Ramos (cell line): ENCODE results near the gene SULT4A1.
"Not testable (repeated sequence)": the region's sequence is repeated elsewhere in the genome, so short reads cannot be mapped to it uniquely, and the experiment has no call there.

Experiments
- in situ Hi-C: fragments of 300-500 bp; cut with MboI; formaldehyde crosslinking; loops from one replicate; pipeline ENCODE4 v1.14.3; 2022; ENCODE audit warnings: low sequenced_read_pairs; ENCODE audit not compliant: unreplicated experiment

SULT4A1 gene, protein sequence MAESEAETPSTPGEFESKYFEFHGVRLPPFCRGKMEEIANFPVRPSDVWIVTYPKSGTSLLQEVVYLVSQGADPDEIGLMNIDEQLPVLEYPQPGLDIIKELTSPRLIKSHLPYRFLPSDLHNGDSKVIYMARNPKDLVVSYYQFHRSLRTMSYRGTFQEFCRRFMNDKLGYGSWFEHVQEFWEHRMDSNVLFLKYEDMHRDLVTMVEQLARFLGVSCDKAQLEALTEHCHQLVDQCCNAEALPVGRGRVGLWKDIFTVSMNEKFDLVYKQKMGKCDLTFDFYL

DNA sequence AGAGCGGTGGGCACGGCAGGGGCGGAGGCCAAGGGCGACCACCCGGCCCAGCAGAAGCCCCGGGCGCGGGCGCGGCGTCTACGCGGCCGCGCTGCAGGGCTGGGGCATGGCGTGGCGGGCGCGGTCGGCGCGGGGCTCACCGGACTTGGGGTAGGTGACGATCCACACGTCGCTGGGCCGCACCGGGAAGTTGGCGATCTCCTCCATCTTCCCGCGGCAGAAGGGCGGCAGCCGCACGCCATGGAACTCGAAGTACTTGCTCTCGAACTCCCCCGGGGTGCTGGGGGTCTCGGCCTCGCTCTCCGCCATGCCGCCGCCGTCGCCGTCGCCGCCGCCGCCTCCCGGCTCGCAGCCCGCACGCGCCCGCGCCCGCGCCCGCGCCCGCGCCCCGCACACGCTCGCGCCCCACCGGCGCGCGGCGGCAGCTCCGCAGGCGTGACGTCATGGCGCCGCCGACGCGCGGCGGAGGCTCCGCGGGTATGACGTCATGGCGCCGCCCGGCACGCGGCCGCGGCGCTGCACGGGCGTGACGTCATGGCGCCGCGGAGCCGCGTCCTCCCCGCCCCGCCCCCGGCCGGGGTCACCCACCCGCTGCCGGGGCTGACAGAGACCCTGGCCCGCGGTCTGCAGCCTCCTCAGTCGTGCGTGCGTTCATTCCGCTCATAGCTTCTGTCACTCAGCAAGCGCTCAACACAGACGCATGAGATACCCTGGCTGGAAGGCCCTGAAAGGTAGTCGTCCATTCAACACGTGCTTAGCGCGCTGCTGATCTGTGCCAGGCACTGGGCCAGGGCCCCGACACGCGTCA is at the start of gene SULT4A1:
TSS of gene SULT4A1 (minus strand) at position 440 of the 808 bp plus-strand sequence. CDS start at position 309, 131 bp downstream.
- in situ Hi-C loops, result no loop called here

DNA sequence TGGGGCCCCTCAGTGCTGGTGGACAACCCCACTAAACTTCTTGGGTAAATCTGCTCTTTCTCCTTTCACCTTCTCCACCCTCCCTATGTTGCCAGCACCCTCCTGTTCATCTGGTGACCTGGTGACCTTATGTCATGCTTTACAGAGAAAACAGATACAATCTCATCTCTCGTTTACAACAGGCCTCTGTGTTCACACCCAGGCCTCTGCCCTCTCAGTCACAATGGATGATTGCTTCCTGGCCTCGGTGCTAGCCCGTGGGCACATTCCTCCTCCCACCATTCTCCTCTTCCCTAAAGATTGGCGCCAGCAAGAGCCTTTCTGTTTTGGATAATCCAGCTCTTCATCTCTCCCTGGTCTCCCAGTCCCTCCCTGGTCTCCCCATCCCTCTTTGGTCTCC is 49.0 kb upstream of the SULT4A1 start:
- in situ Hi-C loops, result no loop called here

DNA sequence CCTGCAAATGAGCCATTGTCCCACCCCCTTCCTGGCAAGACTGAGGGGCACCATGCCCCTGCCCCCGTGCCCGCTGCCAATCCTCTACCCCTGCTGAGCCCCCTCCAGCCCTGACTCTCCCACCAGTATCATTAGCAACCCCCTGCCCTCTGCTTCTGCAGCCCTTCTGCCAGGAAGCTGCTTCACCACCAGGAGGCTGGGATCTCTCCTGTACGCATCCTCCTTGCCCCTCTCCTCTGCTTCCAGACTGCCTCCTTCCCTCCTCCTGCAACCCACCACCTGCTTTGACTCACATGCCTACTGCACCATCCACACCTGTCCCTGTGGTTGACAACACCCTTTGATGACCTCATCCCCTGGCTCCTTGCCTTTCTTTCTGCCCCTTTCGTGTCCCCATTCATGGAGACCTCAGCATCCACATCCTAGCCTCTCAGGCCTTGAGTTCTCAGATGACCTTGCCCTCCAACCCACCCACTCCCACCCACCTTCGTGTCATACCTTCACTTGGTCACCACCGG is 47.9 kb upstream of the SULT4A1 start:
- in situ Hi-C loops, result no loop called here

DNA sequence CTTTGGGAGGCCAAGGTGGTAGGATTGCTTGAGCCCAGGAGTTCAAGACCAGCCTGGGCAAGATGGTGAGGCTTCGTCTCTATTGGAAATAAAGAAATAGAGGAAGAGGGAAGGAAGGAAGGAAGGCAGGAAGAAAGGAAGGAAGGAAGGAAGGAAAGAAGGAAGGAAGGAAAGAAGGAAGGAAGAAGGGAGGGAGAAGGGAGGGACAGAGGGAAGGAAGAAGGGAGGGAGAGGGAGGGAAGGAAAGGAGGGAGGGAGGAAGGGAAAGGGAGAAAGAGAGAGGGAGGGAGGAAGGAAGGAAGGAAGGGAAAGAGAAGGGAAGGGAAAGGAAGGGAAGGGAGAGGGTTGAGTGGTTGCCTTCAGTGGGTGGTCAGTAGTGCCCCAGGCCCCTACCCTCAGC is 47.4 kb upstream of the SULT4A1 start:
- in situ Hi-C loops, result no loop called here

DNA sequence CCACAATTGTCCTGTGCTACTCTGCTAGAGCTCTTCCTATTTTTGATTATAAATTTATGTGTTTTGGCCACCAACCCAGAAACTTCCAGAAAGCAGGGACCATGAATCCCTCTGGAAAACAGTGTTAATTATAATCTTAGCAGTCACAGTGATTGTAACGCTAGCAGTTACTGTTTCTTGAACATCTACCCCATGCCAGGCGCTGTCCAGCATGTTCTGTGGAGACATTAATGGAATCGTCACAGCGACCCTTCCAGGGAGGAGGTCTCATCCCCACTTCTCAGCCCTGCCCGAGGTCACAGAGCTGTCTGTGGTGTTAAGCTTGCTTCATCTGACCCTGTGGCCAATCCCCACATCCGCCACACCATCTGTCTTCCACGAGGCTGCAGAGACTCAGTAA is 43.4 kb upstream of the SULT4A1 start:
- in situ Hi-C loops, result no loop called here

DNA sequence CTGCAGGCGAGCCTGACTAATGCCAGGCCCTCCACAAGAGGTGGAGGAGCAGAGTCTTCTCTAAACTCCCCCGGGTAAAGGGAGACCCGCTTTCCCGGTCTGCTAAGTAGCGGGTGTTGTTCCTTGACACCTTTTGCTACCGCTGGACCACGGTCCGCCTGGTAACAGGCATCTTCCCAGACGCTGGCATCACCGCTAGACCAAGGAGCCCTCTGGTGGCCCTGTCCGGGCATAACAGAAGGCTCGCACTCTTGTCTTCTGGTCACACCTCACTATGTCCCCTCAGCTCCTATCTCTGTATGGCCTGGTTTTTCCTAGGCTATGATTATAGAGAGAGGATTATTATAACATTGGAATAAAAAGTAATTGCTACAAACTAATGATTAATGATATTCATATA is 42.1 kb upstream of the SULT4A1 start:
- in situ Hi-C loops, result not testable (repeated sequence)

DNA sequence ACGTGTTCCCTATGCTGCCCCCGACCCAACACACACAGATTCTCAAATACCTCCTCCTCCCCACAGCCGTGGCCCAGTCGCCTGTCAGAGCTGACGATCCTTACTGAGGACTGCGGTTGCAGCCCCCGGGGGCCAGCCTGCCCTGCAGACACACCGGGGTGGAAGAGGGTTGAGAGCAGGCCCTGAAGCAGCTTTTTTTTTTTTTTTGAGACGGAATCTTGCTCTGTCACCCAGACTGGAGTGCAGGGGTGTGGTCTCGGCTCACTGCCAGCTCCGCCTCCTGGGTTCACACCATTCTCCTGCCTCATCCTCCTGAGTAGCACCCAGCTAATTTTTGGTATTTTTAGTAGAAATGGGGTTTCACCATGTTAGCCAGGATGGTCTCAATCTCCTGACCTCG is 40.7 kb upstream of the SULT4A1 start:
- in situ Hi-C loops, result not testable (repeated sequence)

DNA sequence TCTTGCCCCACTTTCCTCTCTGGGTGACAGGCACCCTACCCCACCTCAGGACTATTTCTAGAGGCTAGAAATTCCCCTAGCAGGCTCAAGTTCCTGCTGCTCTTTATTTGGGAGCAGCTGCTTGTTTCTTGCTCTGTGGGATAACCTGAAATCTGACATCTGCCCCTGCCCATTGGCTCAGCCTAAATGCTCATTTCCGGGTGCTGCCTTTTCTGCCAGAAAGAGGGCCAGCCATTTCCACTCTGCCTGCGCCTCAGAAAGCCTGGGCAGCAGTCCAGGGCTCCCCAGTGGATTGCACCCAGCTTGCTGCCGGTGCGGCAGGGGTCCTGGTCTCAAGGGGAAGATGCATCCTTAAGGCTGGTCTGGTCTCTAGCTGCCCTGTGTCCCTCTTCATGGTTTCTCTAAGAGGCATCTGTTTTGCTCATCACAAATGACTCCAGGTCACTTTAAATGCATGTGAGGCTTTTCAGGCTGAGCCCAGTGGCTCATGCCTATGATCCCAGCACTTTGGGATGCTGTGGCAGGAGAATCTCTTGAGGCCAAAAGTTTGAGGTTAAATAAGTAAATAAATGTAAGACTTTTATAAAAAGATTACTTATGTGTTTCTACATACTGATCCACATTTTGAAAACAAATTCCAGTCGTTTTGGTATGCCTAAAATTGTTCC is 39.8 kb upstream of the SULT4A1 start:
- in situ Hi-C loops, result no loop called here

DNA sequence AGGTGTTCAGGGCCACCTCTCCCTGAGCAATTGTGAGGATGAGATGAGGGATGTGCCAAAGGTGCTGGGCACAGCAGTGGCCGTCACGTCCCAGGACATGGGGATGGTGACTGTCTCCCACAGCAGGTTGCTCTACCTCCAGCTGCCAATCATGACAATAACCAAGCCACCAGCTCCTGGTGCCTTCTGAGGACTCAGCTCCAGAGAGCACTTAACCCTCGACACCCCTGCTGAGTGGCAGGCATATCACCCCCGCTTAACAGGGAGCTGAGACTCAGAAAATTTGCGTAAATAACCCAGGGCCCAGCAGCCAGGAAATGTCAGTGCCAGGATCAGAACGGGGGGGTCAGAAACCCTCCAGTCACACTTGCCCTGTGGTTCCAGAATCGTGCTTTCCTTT is 37.9 kb upstream of the SULT4A1 start:
- in situ Hi-C loops, result no loop called here

DNA sequence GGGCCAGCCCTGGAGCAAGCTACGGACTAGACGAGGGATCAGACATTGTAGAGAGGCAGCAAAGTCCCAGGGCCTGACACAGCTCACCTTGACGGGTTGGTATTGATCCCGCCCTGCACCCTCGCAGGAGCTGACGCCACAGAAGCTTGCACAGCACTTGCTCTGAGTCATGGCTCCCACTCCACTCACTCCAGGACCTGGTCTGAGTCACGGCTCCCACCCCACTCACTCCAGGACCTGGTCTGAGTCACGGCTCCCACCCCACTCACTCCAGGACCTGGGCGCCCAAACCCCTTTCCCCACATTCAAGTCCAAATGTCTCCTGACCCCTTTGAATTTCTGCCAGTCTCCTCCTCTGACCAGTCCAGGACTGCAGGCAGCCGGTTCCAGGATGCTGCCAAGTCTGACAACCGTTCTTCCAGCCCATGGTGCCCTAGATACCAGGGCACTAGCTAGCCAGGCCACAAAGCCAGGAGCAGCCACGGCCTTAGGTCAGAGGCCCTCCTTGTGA is 35.5 kb upstream of the SULT4A1 start:
- in situ Hi-C loops, result no loop called here

DNA sequence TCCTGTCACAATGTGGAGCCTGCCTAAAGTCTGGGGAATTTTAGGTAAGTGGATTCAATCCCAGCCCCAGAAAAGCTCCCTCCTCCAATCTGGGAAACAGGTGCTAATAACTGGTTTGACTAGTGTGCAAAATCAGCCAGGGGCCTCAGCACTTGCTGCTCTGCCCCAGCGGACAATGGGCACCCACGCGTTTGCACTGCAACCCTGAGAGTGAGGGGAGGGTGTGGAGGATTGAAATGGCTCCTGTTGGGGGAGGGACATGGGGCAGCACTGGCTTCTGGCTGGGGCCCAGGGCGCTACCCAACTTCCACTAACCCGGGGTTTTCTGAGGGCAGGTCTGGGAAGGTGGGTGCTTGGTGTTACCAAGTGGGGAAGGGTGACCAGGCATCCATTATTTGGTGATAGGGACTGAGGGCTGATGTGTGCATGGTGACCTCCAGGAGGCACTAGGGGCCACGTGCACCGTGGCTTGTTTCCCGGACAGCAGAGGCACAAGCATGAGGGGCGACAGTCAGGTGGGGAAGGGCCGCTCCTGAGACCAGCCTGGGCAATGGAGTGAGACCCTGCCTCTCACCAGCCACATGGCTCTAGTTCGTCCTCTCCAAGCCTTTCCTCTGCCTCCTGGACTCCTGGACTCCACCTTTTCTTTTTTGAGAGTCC is 33.8 kb upstream of the SULT4A1 start:
- in situ Hi-C loops, result no loop called here

DNA sequence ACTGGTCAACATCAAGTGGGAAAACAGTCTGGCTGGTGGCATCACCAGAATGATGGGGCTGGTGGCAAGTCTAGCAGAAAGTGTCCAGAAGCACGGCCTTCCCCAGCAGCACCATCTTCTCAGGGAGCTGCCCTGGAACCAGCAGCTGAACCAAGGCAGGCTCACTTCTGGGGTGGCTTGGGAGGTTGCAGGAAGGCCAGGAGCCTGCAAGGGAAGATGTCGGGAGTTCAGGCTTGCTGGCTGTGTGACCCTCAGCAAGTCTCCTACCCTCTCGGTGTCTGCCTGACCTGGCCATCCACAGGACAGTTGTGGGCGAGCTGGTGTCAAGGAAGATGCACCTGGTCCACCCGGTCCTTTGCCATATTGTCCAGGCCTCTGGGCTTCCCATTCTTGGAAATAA is 31.8 kb upstream of the SULT4A1 start:
- in situ Hi-C loops, result no loop called here

DNA sequence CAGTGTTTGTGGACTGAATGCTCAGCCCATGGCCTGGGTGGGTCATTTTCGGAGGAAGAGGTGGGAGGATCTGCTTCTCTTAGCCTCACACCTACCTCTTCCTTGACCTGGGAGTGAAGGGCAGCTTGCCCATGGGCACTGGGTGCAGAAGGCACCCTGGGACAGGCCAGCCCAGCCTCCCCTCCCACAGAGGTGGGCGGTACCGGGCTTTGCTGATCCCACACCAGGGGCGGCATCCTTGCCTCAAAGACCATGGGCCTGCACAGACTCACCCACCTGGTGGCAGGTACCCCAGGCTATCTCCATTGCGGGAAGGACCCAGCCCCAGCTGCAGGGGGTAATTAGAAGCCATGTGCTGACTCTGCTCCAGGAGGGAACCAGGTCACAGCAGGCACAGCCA is 31.0 kb upstream of the SULT4A1 start:
- in situ Hi-C loops, result no loop called here

DNA sequence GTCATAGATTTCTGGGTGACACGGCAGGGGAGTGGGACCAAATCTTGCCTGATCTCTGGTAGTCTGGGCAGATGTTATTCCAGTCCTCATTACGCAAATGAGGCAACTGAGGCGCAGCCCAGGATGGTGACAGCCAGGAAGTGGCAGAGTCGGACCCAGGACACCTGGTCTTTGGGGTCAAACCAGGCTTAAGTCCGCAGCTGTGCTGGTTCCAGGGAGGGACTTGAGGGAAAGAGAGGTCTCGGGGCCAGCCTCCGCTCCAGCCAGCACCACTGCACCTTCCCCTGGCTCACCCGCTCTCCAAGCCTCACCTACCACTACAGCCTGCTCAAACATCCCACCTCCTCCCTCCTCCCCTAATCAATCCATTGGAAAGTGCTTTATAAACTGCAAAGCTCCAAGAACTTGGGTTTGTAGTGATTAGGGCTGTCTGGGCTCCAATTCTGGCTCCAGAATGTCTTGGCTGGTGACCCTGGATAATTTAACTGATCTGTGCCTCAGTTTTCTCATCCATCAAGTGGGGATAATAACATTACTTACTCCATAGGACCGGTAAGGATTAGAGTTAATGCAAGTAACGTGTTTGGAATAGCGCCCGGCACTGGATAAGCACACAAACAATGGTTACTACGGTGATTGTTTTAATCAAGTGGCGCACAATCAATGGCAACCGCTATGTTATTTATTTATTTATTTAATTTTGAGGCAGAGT is 30.0 kb upstream of the SULT4A1 start:
- in situ Hi-C loops, result no loop called here

DNA sequence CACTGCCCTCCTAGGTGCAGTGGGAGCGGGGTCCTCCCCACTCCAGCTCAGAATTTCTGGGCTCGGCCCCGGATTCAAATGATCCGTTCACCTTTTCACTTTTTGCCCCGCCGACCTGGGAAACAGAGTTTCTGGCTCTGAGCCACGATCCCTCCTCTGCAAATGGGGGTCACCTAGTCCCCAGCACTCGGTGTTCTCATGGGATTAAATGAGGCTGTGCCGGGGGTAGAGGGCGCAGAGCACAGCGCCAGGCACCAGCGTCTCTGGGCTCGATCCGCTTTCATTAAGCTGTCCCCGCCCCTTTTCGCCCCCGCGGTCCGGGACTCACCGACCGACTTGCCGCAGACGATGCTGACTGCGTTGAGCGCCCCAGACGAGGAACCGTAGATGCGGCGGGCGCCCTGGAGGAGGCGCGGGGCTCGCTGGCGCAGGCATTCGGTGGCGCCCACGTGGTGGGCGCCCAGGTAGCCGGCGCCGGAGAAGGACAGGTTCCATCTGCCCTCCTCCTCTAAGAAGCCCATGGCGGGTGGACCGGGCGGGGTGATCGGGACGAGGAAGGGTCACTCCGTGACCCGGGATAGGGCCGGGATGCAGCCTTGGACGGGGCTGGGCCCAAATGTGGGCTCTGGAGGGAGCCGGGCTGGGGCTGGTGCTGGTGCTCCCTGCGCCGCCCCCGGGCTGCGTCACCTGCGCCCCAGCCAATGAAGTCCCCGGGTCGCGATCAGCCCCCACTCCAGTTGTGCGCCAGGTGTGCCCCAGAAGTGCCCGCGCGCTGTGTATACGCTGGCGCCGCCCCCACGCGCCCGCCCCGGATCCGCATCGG is 29.3 kb upstream of the SULT4A1 start, which contains the start of gene PNPLA5:
TSS of gene PNPLA5 (minus strand) at position 654 of the 823 bp plus-strand sequence. CDS start at position 521, 133 bp downstream.
- in situ Hi-C loops, result no loop called here

DNA sequence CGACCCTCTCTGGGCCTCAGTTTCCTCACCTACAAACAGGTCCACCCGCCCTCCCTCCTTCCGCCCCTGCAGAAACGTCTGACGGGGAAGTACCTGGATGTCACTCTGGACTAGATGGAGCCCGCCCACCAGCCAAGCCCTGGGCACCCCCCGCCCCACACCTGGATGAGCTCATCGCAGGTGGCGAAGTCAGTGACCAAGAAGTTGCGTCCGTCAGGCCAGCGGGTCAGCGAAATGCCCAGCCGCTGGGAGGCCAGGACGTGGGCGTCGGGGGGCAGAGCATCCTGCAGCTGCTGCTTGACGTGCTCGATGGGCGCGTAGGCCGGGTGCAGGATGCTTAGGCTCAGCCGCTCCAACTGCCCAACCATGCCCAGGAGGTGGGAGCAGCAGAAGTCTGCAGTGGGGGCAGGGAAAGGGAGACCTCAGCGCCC is 28.6 kb upstream of the SULT4A1 start:
- in situ Hi-C loops, result no loop called here

DNA sequence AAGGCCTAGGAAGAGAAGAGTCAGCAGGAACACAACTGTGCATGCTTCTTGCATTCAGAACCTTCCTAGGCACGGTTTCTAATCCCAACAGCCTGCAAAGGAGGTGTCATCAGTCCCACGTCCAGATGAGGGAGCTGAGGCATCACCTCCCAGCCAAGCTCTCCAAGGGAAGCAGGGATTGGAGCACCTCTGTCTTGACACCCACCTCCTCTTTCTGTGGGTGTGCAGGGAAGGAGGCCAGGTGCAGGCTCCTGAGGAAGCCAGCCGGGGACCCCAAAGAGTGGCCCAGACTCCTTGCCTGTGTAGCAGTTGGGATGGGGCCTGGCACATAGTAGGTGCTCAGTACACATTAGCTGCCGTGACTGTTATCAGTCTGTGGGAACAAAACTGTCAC is 27.5 kb upstream of the SULT4A1 start:
- in situ Hi-C loops, result no loop called here

DNA sequence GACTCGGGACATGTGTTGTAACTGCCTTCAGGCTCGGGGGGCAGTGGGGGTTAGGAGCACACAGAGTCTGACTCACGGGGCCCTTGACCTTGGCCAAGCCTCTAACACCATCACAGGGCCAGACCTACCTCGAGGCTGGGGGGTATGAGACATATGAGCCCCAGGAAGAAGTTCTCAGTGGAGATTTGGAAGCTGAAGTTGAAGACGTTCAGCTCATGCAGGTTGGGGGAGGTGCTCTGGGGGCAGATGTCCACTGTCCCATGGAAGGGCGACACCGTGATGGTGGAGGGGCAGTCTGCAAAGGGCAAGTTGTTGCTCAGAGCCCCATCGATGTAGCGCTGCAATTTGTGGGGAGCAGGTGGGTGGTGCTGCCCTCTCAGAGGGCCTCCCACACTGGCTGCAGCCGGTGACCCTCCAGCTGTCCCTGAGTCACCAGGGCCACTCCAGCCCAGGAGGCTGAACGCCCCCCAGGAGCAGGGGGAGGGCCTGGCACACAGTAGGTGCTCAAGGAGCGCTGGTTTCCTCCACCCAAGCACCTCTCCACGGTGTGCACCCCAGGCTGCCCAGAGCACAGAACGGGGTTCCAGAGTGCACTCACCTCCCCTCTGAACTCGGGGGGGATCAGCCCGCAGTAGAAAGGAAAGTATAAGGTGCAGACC is 27.0 kb upstream of the SULT4A1 start:
- in situ Hi-C loops, result no loop called here
